KMS-11 (cell line): ENCODE results near the gene CNTNAP5.

Experiments used
- H2AFZ ChIP-seq: fragments of 200-600 bp; sonication (generic); 2 replicates; pipeline ENCODE4 v1.6.1; 2016; ENCODE audit warnings: antibody characterized with exemption, mixed run types, low read depth
- H3K27ac ChIP-seq: fragments of 200-600 bp; sonication (generic); 2 replicates; pipeline ENCODE4 v1.6.1; 2016; ENCODE audit warnings: mild to moderate bottlenecking, mixed run types
- H3K27me3 ChIP-seq: fragments of 200-600 bp; sonication (generic); 2 replicates; pipeline ENCODE4 v1.6.1; 2017; ENCODE audit warnings: mild to moderate bottlenecking, low read depth, mixed run types, moderate library complexity; ENCODE audit not compliant: insufficient read depth
- H3K36me3 ChIP-seq: fragments of 200-600 bp; sonication (generic); 2 replicates; pipeline ENCODE4 v1.6.1; 2017; ENCODE audit warnings: mild to moderate bottlenecking, mixed run types; ENCODE audit not compliant: insufficient read depth
- H3K4me1 ChIP-seq: fragments of 200-600 bp; sonication (generic); 2 replicates; pipeline ENCODE4 v1.6.1; 2016; ENCODE audit warnings: mild to moderate bottlenecking, low read depth, mixed run types; ENCODE audit not compliant: poor library complexity, severe bottlenecking
- H3K4me2 ChIP-seq: fragments of 200-600 bp; sonication (generic); 2 replicates; pipeline ENCODE4 v1.7.0; 2016; ENCODE audit warnings: mild to moderate bottlenecking, mixed run types
- H3K4me3 ChIP-seq: fragments of 200-600 bp; sonication (generic); IDR thresholded peaks from 2 replicates; pipeline ENCODE4 v1.6.1; 2017; ENCODE audit warnings: low read depth, low read length, mixed read lengths; ENCODE audit not compliant: insufficient read depth
- H3K79me2 ChIP-seq: fragments of 200-600 bp; sonication (generic); 2 replicates; pipeline ENCODE4 v1.6.1; 2016; ENCODE audit warnings: low read depth, mixed run types; ENCODE audit not compliant: insufficient read depth
- H3K9ac ChIP-seq: fragments of 200-600 bp; sonication (generic); 2 replicates; pipeline ENCODE4 v1.6.1; 2016; ENCODE audit warnings: mild to moderate bottlenecking, mixed run types
- H4K20me1 ChIP-seq: fragments of 200-600 bp; sonication (generic); 2 replicates; pipeline ENCODE4 v1.6.1; 2016; ENCODE audit warnings: mild to moderate bottlenecking, mixed run types; ENCODE audit not compliant: insufficient read depth
- TF ChIP-seq, protein P1 (sequence below): fragments of 200-600 bp; sonication (generic); conservative IDR thresholded peaks from 2 replicates; pipeline ENCODE4 v1.6.1; 2017; ENCODE audit warnings: low read depth, mild to moderate bottlenecking, antibody characterized with exemption, low read length, moderate library complexity, mixed read lengths

The CNTNAP5 gene

DNA sequence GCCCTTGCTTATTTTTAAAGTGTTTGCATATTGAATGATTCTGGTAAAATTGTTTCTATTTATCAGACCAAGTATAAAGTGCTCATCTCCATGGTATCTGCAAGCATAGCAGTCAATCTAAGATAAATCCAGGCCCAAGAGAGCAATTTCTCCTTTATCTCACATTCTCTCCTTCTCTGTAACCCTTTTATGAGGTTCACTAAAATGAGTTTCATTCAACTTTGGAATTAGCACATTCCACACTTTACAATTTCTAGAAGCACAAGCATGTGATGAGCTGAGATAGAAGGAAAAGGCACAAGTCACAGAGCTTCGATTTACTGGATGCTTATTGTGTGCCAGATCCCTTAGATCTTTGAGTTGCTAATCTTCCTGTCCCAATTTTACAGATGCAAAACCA lies 97.3 kb downstream of the CNTNAP5 start:
- TF ChIP-seq, protein P1, sequence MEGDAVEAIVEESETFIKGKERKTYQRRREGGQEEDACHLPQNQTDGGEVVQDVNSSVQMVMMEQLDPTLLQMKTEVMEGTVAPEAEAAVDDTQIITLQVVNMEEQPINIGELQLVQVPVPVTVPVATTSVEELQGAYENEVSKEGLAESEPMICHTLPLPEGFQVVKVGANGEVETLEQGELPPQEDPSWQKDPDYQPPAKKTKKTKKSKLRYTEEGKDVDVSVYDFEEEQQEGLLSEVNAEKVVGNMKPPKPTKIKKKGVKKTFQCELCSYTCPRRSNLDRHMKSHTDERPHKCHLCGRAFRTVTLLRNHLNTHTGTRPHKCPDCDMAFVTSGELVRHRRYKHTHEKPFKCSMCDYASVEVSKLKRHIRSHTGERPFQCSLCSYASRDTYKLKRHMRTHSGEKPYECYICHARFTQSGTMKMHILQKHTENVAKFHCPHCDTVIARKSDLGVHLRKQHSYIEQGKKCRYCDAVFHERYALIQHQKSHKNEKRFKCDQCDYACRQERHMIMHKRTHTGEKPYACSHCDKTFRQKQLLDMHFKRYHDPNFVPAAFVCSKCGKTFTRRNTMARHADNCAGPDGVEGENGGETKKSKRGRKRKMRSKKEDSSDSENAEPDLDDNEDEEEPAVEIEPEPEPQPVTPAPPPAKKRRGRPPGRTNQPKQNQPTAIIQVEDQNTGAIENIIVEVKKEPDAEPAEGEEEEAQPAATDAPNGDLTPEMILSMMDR, result no peak
- Histone ChIP-seq H3K4me2 (no peak overlapping the region), H3K9ac (no peak overlapping the region), H2AFZ (no peak overlapping the region), H4K20me1 (no peaks in the 10 kb centered on the region), H3K27ac (no peak overlapping the region), H3K27me3 (no peaks in the 10 kb centered on the region), H3K36me3 (no peaks in the 10 kb centered on the region), H3K4me3 (no peak overlapping the region), H3K79me2 (no peaks in the 10 kb centered on the region), H3K4me1 (no peaks in the 10 kb centered on the region)

DNA sequence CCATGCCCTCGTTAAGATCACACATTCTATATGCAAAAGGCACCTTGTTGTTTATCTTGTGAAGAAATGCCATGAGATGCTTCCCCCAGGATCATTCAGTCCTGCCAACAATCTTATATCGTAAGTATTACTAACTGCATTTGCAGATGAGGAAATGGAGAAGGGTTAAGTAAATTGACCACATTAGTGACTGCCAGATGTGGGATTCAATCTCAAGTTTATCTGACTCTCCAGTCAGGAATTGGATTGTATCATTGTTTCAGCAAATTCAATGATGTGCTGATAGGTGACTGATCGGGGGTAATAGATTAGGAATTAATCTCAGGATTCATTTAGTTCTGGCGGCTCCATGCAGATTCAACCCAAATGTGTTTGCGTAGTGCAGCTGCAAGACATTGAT lies 106.2 kb downstream of the CNTNAP5 start:
- TF ChIP-seq, protein P1, result no peak
- no peak overlapping the region for H3K4me3 ChIP-seq
- H3K27me3 ChIP-seq, result no peaks in the 10 kb centered on the region
- H2AFZ ChIP-seq, result no peak overlapping the region
- H3K79me2 ChIP-seq, result no peaks in the 10 kb centered on the region
- no peak overlapping the region for H3K4me2 ChIP-seq
- no peaks in the 10 kb centered on the region for H3K36me3 ChIP-seq
- H4K20me1 ChIP-seq, result no peaks in the 10 kb centered on the region
- no peaks in the 10 kb centered on the region for H3K4me1 ChIP-seq
- H3K9ac ChIP-seq, result no peak overlapping the region
- no peak overlapping the region for H3K27ac ChIP-seq

DNA sequence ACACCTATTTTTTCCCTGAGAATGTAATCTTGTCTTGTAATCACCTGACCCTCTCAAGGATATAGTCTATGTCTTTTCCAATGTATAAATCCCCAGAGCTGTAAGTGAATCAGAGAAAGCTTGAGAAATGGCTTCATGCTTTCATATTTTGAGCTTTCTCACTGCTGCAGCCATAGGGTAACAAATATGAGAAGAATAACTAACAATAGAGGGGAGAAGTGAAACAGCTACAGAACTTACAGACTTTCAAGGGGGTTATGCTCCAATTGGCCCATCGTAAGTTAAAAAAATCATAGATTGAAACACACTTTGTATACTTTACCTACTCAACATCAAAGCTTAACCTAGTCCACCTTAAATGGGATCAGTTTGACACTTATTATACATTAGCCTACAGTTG lies 111.0 kb downstream of the CNTNAP5 start:
- H3K27ac ChIP-seq, result no peak overlapping the region
- H2AFZ ChIP-seq, result no peak overlapping the region
- TF ChIP-seq, protein P1, result no peak

DNA sequence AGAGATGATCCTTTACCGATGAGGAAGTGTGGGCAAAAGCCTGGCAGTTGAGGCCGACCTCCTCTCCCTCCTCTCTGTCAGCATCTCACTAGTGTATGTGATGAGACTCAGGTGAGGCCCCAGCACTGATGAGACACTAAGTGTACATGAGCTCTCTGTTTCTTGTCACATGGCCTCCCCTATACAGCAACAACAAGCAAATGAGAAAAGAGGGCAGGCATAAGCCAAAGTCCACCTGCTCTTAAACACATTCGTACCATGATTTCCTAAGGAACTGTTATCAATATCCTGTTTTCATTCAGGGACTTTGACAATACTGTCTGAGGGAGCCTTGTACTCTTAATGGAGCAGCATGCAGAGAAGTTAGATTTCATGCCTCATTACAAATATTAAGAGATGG lies 113.0 kb downstream of the CNTNAP5 start:
- no peak overlapping the region for H3K4me2 ChIP-seq
- H3K9ac ChIP-seq, result no peak overlapping the region
- H4K20me1 ChIP-seq, result no peaks in the 10 kb centered on the region
- no peaks in the 10 kb centered on the region for H3K36me3 ChIP-seq
- no peaks in the 10 kb centered on the region for H3K27me3 ChIP-seq
- no peaks in the 10 kb centered on the region for H3K4me1 ChIP-seq
- TF ChIP-seq, protein P1, result no peak
- no peak overlapping the region for H3K27ac ChIP-seq
- H3K79me2 ChIP-seq, result no peaks in the 10 kb centered on the region
- no peak overlapping the region for H3K4me3 ChIP-seq
- no peak overlapping the region for H2AFZ ChIP-seq

More for the DNA sequence above, 111.0 kb downstream of the CNTNAP5 start:
- no peaks in the 10 kb centered on the region for H3K36me3 ChIP-seq
- H3K4me1 ChIP-seq, result no peaks in the 10 kb centered on the region
- no peak overlapping the region for H3K4me2 ChIP-seq
- H4K20me1 ChIP-seq, result no peaks in the 10 kb centered on the region
- no peaks in the 10 kb centered on the region for H3K79me2 ChIP-seq
- no peak overlapping the region for H3K9ac ChIP-seq
- no peaks in the 10 kb centered on the region for H3K27me3 ChIP-seq
- no peak overlapping the region for H3K4me3 ChIP-seq
